ENCODE data around the gene ZEB1. TPM values are rescaled to one million over a fixed set of nuclear protein-coding genes. Genes with fewer than 3 reads are reported as not detected.
A peak's percentile ranks its signal among the peaks of the same experiment; 100 is the strongest.

The ZEB1 gene
- total and polyA plus RNA-seq, 2 of the 4 experiments (the other 2 are of a cell fraction) = 23.7 to 108 TPM

DNA sequence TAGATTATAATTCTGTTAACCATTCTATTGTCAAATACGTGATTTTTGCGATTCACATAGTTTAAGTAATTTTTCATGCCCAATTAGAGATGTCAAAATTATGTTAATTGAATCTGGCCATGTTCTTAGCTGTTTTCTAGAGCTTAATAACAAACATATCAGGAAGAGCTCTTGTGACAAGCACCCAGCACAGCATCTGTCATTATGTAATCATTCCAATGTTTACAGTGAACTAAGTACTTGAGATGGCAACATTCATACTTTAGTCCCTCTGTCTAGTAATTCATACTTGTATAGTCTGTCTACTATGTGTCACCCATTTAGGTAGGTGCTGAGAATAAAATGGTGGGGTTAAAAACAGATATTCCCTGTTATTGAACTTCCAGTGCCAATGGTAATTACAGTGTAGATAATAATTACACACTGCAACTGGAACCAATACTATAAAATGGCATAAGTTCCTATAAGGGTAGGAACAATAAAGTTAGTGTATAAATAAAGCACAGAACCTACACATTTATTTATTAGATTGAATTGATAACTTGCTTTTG, 55.2 kb downstream of the ZEB1 start:
- DNase-seq = peak; percentile 59
- H4K8ac ChIP-seq (ENCODE audit: low read depth in 2 of 2, low read length in 2 of 2) = no peak overlapping the region
- no peaks in the 10 kb centered on the region for H3K9me3 ChIP-seq (ENCODE audit: control insufficient read depth, insufficient read depth, low read length)
- peaks cover 2 to 51% of the 10 kb centered on the region in 2 experiments; a peak in 3 of 4 replicates for H3K79me1 ChIP-seq (ENCODE audit: low read depth in 1 of 2, low read length in 2 of 2)
- no peak overlapping the region for H3K14ac ChIP-seq (replicated peaks; ENCODE audit: low read depth, low read length)
- TF ChIP-seq CEBPB (IDR thresholded peaks at IDR 0.05; ENCODE audit: low read depth, low read length) (peak; percentile 38; the same call in 1 of the 2 replicates), RFX5 (IDR thresholded peaks at IDR 0.05; ENCODE audit: low read depth, low read length) (0 out of 2 replicates have a peak, but pooled peaks have one; percentile 24), CHD1 (IDR thresholded peaks at IDR 0.05; ENCODE audit: low read depth, low read length) (no peak)
- intact Hi-C loops (cut with micrococcal nuclease) (no loop called here), dilution Hi-C loops (cut with HindIII; ENCODE audit: low sequenced_read_pairs, unreplicated experiment) (no loop called here), in situ Hi-C loops (cut with MboI; ENCODE audit: low sequenced_read_pairs) (no loop called here)
- no peak overlapping the region for H2AFZ ChIP-seq (replicated peaks; ENCODE audit: low read length, poor library complexity)
- peaks cover 84% of the 10 kb centered on the region for H4K20me1 ChIP-seq (ENCODE audit: insufficient read depth, low read length)
- no peak overlapping the region for H3K56ac ChIP-seq (ENCODE audit: extremely low read depth, insufficient read depth, low read length)
- H2BK15ac ChIP-seq (ENCODE audit: low read depth, low read length) = no peak overlapping the region
- no peaks in the 10 kb centered on the region for H3K9me1 ChIP-seq (ENCODE audit: insufficient read depth, low read length)
- CTCF ChIA-PET = no interaction called here
- no peak overlapping the region for H2BK120ac ChIP-seq (ENCODE audit: low read depth, low read length)
- H3K4me1 ChIP-seq (ENCODE audit: control insufficient read depth, insufficient read depth, low read length) = peaks cover 2% of the 10 kb centered on the region; the same call in 1 of the 2 replicates
- ATAC-seq (ENCODE audit: low read depth) = peak; percentile 53
- H3K27me3 ChIP-seq (ENCODE audit: control insufficient read depth, insufficient read depth, low read length) = no peaks in the 10 kb centered on the region
- no CpG with 5 or more reads among the region's 2 CpGs for WGBS, 2 experiments (ENCODE audit: extremely low coverage in 2 of 2, insufficient read length in 1 of 2)
- no peak overlapping the region for H4K91ac ChIP-seq (ENCODE audit: insufficient read depth, low read depth, low read length)
- H3K4me3 ChIP-seq (ENCODE audit: insufficient read depth, low read depth, low read length) = no peak overlapping the region
- H3K23ac ChIP-seq (ENCODE audit: low read depth, low read length) = no peak overlapping the region
- POLR2A ChIA-PET (ENCODE audit: unreplicated experiment) = no interaction called here
- H3K18ac ChIP-seq (ENCODE audit: low read depth, low read length) = no peak overlapping the region
- no peak overlapping the region for H3K9ac ChIP-seq (ENCODE audit: low read depth, low read length)
- H3K4ac ChIP-seq (ENCODE audit: low read depth, low read length) = no peak overlapping the region
- H3K36me3 ChIP-seq (ENCODE audit: control insufficient read depth, insufficient read depth, low read length) = no peaks in the 10 kb centered on the region
- H2BK5ac ChIP-seq (ENCODE audit: low read depth, low read length, poor library complexity, severe bottlenecking) = no peak overlapping the region
- H2AK5ac ChIP-seq (ENCODE audit: low read depth, low read length) = no peak overlapping the region
- no peak overlapping the region for H2AK9ac ChIP-seq (replicated peaks; ENCODE audit: low read depth, low read length, poor library complexity)
- H3K27ac ChIP-seq (ENCODE audit: insufficient read depth, low read length) = no peak overlapping the region
- no peak overlapping the region for H4K5ac ChIP-seq (ENCODE audit: low read depth, low read length)
- no peak overlapping the region; the same call in 1 of the 2 replicates for H3K4me2 ChIP-seq (ENCODE audit: low read depth, low read length)
- no TSS peak for BruUV-seq (replicated peaks)
- no peak overlapping the region for H2BK20ac ChIP-seq (ENCODE audit: low read depth, low read length)
